Nephron progenitor cell (in vitro differentiated cells): ENCODE measurements around the gene MTR.
A peak's percentile ranks its signal among the peaks of the same experiment; 100 is the strongest.

Source experiments
- DNase-seq: peaks from one replicate; pipeline ENCODE4 v3.0.0; 2021
- H3K27ac Mint-ChIP-seq: 2 replicates; pipeline ENCODE4 v1.8.0; 2021; ENCODE audit warnings: mild to moderate bottlenecking, moderate library complexity, mixed read lengths
- H3K27me3 Mint-ChIP-seq: 2 replicates; pipeline ENCODE4 v1.8.0; 2021; ENCODE audit warnings: mild to moderate bottlenecking, low read depth, mixed read lengths; ENCODE audit not compliant: poor library complexity
- H3K36me3 Mint-ChIP-seq: 2 replicates; pipeline ENCODE4 v1.8.0; 2021; ENCODE audit warnings: low read depth, mixed read lengths
- H3K4me1 Mint-ChIP-seq: 2 replicates; pipeline ENCODE4 v1.8.0; 2021; ENCODE audit warnings: mixed read lengths
- H3K4me3 Mint-ChIP-seq: 2 replicates; pipeline ENCODE4 v1.8.0; 2021; ENCODE audit warnings: mild to moderate bottlenecking, moderate library complexity, mixed read lengths
- H3K9me3 Mint-ChIP-seq: 2 replicates; pipeline ENCODE4 v1.8.0; 2021; ENCODE audit warnings: mild to moderate bottlenecking, moderate library complexity, mixed read lengths
- CTCF ChIP-seq: fragments of 200-600 bp; sonication (generic); IDR thresholded peaks from 2 replicates; pipeline ENCODE4 v1.5.0; 2021; ENCODE audit warnings: antibody characterized with exemption

The MTR gene

GRCh38 chr1:236766506-236766905, 28.6 kb upstream of the MTR start:
- Mint-ChIP-seq H3K27ac (no peak overlapping the region), H3K36me3 (no peaks in the 10 kb centered on the region), H3K4me1 (peaks cover 68% of the 10 kb centered on the region), H3K4me3 (peak overlapping the region; percentile 1), H3K27me3 (peaks cover 16% of the 10 kb centered on the region), H3K9me3 (no peaks in the 10 kb centered on the region)
- DNase-seq, result no peak
- no peak for TF ChIP-seq CTCF

DNA sequence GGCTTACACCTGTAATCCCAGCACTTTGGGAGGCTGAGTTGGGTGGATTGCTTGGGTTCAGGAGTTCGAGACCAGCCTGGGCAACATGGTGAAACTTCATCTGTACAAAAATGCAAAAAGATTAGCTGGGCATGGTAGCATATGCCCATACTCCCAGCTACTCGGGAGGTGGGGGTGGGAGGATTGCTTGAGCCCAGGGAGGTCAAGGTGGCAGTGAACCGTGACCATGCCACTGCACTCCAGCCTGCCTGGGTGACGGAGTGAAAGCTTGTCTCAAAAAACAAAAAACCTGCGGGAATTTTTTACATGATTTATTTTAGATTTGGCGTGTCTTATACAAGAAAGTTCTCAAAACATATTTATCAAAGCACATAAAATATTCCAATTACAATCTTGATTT, 27.8 kb upstream of the MTR start:
- peak; percentile 58 for DNase-seq
- H3K27me3 Mint-ChIP-seq, result peaks cover 15% of the 10 kb centered on the region
- no peaks in the 10 kb centered on the region for H3K9me3 Mint-ChIP-seq
- H3K4me3 Mint-ChIP-seq, result no peak overlapping the region
- H3K4me1 Mint-ChIP-seq, result peaks cover 64% of the 10 kb centered on the region
- H3K27ac Mint-ChIP-seq, result no peak overlapping the region
- no peaks in the 10 kb centered on the region for H3K36me3 Mint-ChIP-seq
- TF ChIP-seq CTCF, result no peak

- H3K4me3 Mint-ChIP-seq, result no peak overlapping the region
- no peaks in the 10 kb centered on the region for H3K36me3 Mint-ChIP-seq
- H3K9me3 Mint-ChIP-seq, result no peaks in the 10 kb centered on the region
- H3K4me1 Mint-ChIP-seq, result peaks cover 50% of the 10 kb centered on the region
- no peak overlapping the region for H3K27ac Mint-ChIP-seq
- peaks cover 14% of the 10 kb centered on the region for H3K27me3 Mint-ChIP-seq
- DNase-seq, result no peak
- no peak for TF ChIP-seq CTCF
Measured at GRCh38 chr1:236768601-236769000, 26.5 kb upstream of the MTR start.

- peaks cover 26% of the 10 kb centered on the region for H3K9me3 Mint-ChIP-seq
- DNase-seq, result no peak
- H3K36me3 Mint-ChIP-seq, result peaks cover 6% of the 10 kb centered on the region
- peaks cover 13% of the 10 kb centered on the region for H3K27me3 Mint-ChIP-seq
- H3K4me3 Mint-ChIP-seq, result no peak overlapping the region
- H3K4me1 Mint-ChIP-seq, result peaks cover 14% of the 10 kb centered on the region
- TF ChIP-seq CTCF, result no peak
- no peak overlapping the region for H3K27ac Mint-ChIP-seq
Measured at GRCh38 chr1:236773919-236774318, 21.2 kb upstream of the MTR start.

GRCh38 chr1:236774926-236775325, 20.2 kb upstream of the MTR start:
- Mint-ChIP-seq H3K36me3 (peaks cover 11% of the 10 kb centered on the region), H3K4me3 (no peak overlapping the region)
- no peak for TF ChIP-seq CTCF

GRCh38 chr1:236779312-236779711, 15.8 kb upstream of the MTR start:
- Mint-ChIP-seq H3K4me1 (no peaks in the 10 kb centered on the region), H3K9me3 (peaks cover 39% of the 10 kb centered on the region), H3K27me3 (peaks cover 13% of the 10 kb centered on the region), H3K27ac (no peak overlapping the region), H3K4me3 (no peak overlapping the region), H3K36me3 (peaks cover 11% of the 10 kb centered on the region)
- TF ChIP-seq CTCF, result no peak
- no peak for DNase-seq

More at GRCh38 chr1:236774926-236775325, 20.2 kb upstream of the MTR start:
- no peak for DNase-seq
- H3K27me3 Mint-ChIP-seq, result peaks cover 9% of the 10 kb centered on the region
- H3K9me3 Mint-ChIP-seq, result peaks cover 36% of the 10 kb centered on the region
- no peak overlapping the region for H3K27ac Mint-ChIP-seq
- peaks cover 7% of the 10 kb centered on the region for H3K4me1 Mint-ChIP-seq
